Neural crest cell (in vitro differentiated cells): ENCODE data around the gene PACS1. TPM values are rescaled to one million over a fixed set of nuclear protein-coding genes. Genes with fewer than 3 reads are reported as not detected.
"Not testable (repeated sequence)": the region's sequence is repeated elsewhere in the genome, so short reads cannot be mapped to it uniquely, and the experiment has no call there.

Experiments
- DNase-seq: peaks from one replicate; pipeline ENCODE4 v3.0.0; 2021; ENCODE audit warnings: low read depth, mixed read lengths, low spot score
- H3K27ac Mint-ChIP-seq: one replicate; pipeline ENCODE4 v1.8.0; 2021; ENCODE audit warnings: mild to moderate bottlenecking, mixed read lengths; ENCODE audit not compliant: unreplicated experiment
- H3K27me3 Mint-ChIP-seq: 2 replicates; pipeline ENCODE4 v1.8.0; 2021; ENCODE audit warnings: low read depth, mild to moderate bottlenecking, mixed read lengths
- H3K36me3 Mint-ChIP-seq: 2 replicates; pipeline ENCODE4 v1.8.0; 2021; ENCODE audit warnings: low read depth, mild to moderate bottlenecking, mixed read lengths
- H3K4me1 Mint-ChIP-seq: 2 replicates; pipeline ENCODE4 v1.8.0; 2021; ENCODE audit warnings: mixed read lengths
- H3K4me3 Mint-ChIP-seq: one replicate; pipeline ENCODE4 v1.8.0; 2021; ENCODE audit warnings: mild to moderate bottlenecking, mixed read lengths
- H3K9me3 Mint-ChIP-seq: 2 replicates; pipeline ENCODE4 v1.8.0; 2021; ENCODE audit warnings: mixed read lengths
- CTCF ChIP-seq: fragments of 200-600 bp; sonication (generic); conservative IDR thresholded peaks from 2 replicates; pipeline ENCODE4 v1.5.0; 2021; ENCODE audit warnings: antibody characterized with exemption, mild to moderate bottlenecking
- total RNA-seq: library from RNA; stranded (reverse); gene quantifications from 2 replicates; pipeline ENCODE4 v1.2.1, GENCODE V29; 2021

The PACS1 gene
- total RNA-seq, 1 donor from 2014 or later, result 54.3 TPM

- no peak for TF ChIP-seq CTCF
- Mint-ChIP-seq H3K4me1 (peaks cover 23% of the 10 kb centered on the region), H3K36me3 (peaks cover 2% of the 10 kb centered on the region), H3K4me3 (peak overlapping the region; percentile 66), H3K27me3 (peaks cover 15% of the 10 kb centered on the region), H3K27ac (no peak overlapping the region), H3K9me3 (no peaks in the 10 kb centered on the region)
- no peak for DNase-seq
Measured at GRCh38 chr11:66275984-66276612, 206.0 kb downstream of the PACS1 start.

- H3K4me1 Mint-ChIP-seq, result peaks cover 29% of the 10 kb centered on the region
- not testable (repeated sequence) for H3K27ac Mint-ChIP-seq, H3K36me3 Mint-ChIP-seq, DNase-seq, H3K9me3 Mint-ChIP-seq
- peak overlapping the region; percentile 66 for H3K4me3 Mint-ChIP-seq
- H3K27me3 Mint-ChIP-seq, result peaks cover 20% of the 10 kb centered on the region
Measured at GRCh38 chr11:66276619-66277018, 206.5 kb downstream of the PACS1 start.

GRCh38 chr11:66277064-66277463 is 207.0 kb downstream of the PACS1 start:
- not testable (repeated sequence) for H3K36me3 Mint-ChIP-seq, H3K9me3 Mint-ChIP-seq, DNase-seq
- peak overlapping the region; percentile 12 for H3K27ac Mint-ChIP-seq
- H3K4me3 Mint-ChIP-seq, result peak overlapping the region; percentile 66
- H3K4me1 Mint-ChIP-seq, result peaks cover 33% of the 10 kb centered on the region
- H3K27me3 Mint-ChIP-seq, result peaks cover 20% of the 10 kb centered on the region

GRCh38 chr11:66277471-66278362 is 207.6 kb downstream of the PACS1 start, which contains the start of gene CNIH2:
Gene CNIH2 (plus strand): TSS chr11:66278175. CDS start chr11:66278457, 282 bp downstream.
- Mint-ChIP-seq H3K27ac (peak within 1 kb of the TSS; percentile 19), H3K27me3 (peaks cover 20% of the 10 kb centered on the region), H3K36me3 (peaks cover 2% of the 10 kb centered on the region), H3K9me3 (no peaks in the 10 kb centered on the region), H3K4me1 (peaks cover 40% of the 10 kb centered on the region), H3K4me3 (peak within 1 kb of the TSS; percentile 90)
- no peak for TF ChIP-seq CTCF
- DNase-seq, result peak; percentile 48

- Mint-ChIP-seq H3K4me1 (peaks cover 46% of the 10 kb centered on the region), H3K9me3 (no peaks in the 10 kb centered on the region), H3K4me3 (peak overlapping the region; percentile 90), H3K27me3 (peaks cover 20% of the 10 kb centered on the region), H3K36me3 (no peaks in the 10 kb centered on the region), H3K27ac (peak overlapping the region; percentile 19)
- TF ChIP-seq CTCF, result no peak
- DNase-seq, result no peak
Measured at GRCh38 chr11:66278363-66279091, 208.5 kb downstream of the PACS1 start.

GRCh38 chr11:66279092-66279734 is 209.1 kb downstream of the PACS1 start:
- H3K27me3 Mint-ChIP-seq, result peaks cover 20% of the 10 kb centered on the region
- no peaks in the 10 kb centered on the region for H3K36me3 Mint-ChIP-seq
- peak overlapping the region; percentile 90 for H3K4me3 Mint-ChIP-seq
- H3K4me1 Mint-ChIP-seq, result peaks cover 46% of the 10 kb centered on the region
- H3K27ac Mint-ChIP-seq, result peak overlapping the region; percentile 88
- no peak for TF ChIP-seq CTCF
- H3K9me3 Mint-ChIP-seq, result no peaks in the 10 kb centered on the region
- DNase-seq, result no peak
